Hepatocyte (in vitro differentiated cells): ENCODE data around the gene CAT.

ENCODE experiments used
- CTCF ChIP-seq: fragments of 200-600 bp; sonication (generic); IDR thresholded peaks from 2 replicates; pipeline ENCODE4 v1.5.1; 2016; ENCODE audit warnings: antibody characterized with exemption, mild to moderate bottlenecking; ENCODE audit not compliant: poor library complexity
- EZH2 ChIP-seq: fragments of 200-600 bp; sonication (generic); IDR thresholded peaks from 2 replicates; pipeline ENCODE4 v1.6.1; 2016; ENCODE audit warnings: antibody characterized with exemption, mild to moderate bottlenecking, borderline replicate concordance

- TF ChIP-seq EZH2: no peak
- TF ChIP-seq CTCF: no peak
Measured at GRCh38 chr11:34495724-34496377, 57.1 kb downstream of the CAT start.
